Measurements from ENCODE around the gene TMEM178B. TPM values are rescaled to one million over a fixed set of nuclear protein-coding genes. Genes with fewer than 3 reads are reported as not detected.
A peak's percentile ranks its signal among the peaks of the same experiment; 100 is the strongest.

TMEM178B gene
- total and polyA plus RNA-seq, 9 of the 15 experiments (the other 6 are each of a cell fraction or from before 2014, with no cell fraction given) = under 0.01 to 0.03 (median 0.01) TPM; not detected in 5

DNA sequence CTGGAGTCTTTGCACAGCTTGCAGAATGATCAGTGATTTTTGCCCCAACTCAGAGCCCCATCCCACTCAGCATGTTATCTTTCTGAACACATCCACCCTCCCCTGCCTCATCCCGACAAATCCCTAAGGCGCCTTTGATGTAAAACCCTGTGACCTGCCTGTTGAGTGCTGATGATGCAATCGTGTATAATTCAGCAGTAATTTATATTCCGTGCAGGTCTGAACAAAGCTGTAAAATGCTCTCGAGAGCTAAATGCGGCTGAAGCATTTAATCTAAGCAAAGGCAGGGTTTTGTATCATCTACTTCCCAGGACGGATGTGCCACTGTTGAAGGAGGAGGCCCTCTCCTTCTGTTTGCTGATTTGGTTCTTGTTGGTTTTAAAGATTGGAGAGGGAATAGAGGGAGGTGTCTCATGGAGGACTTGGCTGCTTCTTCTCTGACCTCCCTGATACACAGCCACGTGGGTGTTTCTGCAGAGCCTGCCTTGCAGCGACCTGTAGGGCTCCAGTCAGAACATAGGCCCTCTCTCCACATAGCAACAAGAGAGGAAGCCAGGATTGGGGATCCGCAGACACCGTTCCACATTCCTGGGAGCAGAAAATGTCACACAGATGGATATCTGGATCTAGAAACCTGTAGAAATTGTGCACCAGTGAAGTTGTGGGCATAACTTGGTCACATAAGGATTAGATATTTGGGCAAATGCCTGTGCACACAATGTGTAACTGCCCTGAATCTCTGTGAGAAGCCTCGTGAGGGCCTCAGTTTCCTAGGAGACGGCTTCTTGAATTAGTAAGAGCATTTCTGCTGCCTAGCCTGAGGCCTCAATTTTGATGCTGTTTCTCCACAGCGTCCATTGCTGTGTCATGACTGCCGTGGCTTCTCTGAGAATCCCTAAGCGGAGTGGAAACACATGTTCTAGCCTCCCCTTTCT is 387.2 kb downstream of the TMEM178B start (continued):
- TF ChIP-seq TCF3 (CRISPR knock-in tag; IDR thresholded peaks at IDR 0.05) (peak; percentile 51), LARP7 (IDR thresholded peaks at IDR 0.05) (no peak)

- Histone ChIP-seq H3K36me3 (ENCODE audit: control insufficient read depth, insufficient read depth, low read length) (no peaks in the 10 kb centered on the region), H2AFZ (ENCODE audit: low read depth, low read length) (no peak overlapping the region), H3K9me1 (ENCODE audit: control insufficient read depth, insufficient read depth, low read length) (no peaks in the 10 kb centered on the region), H4K20me1 (replicated peaks; ENCODE audit: control insufficient read depth, insufficient read depth, low read length) (no peaks in the 10 kb centered on the region), H3K4me1 (replicated peaks in 1 of 2; ENCODE audit: control insufficient read depth in 2 of 2, insufficient read depth in 2 of 2, low read length in 2 of 2) (no peaks in the 10 kb centered on the region), H3K9me3 (replicated peaks; ENCODE audit: control insufficient read depth, insufficient read depth, low read depth, low read length) (no peaks in the 10 kb centered on the region), H3K27ac (ENCODE audit: extremely low read depth, low read depth, low read length) (no peak overlapping the region), H3K4me3 (no peak overlapping the region), H3K79me2 (ENCODE audit: control insufficient read depth, insufficient read depth, low read length) (no peaks in the 10 kb centered on the region), H3K27me3 (ENCODE audit: control insufficient read depth in 2 of 2, insufficient read depth in 2 of 2, low read length in 2 of 2) (peaks cover 10 to 49% of the 10 kb centered on the region in 2 experiments; a peak in 4 of 5 replicates), H3K4me2 (ENCODE audit: insufficient read depth, low read length) (no peak overlapping the region), H3K9ac (ENCODE audit: insufficient read depth in 1 of 2, low read depth in 2 of 2, low read length in 2 of 2) (no peak overlapping the region)
- in situ Hi-C loops (cut with MboI) (no loop called here), intact Hi-C loops (cut with micrococcal nuclease) (no loop called here)
- CTCF ChIA-PET (ENCODE audit: low intra/inter-chr PET ratio) = no interaction called here
- no TSS peak for BruUV-seq (replicated peaks)
- ATAC-seq (peak; percentile 17; the same call in 1 of the 3 replicates), DNase-seq (ENCODE audit: extremely low read depth in 1 of 4, low spot score in 3 of 4) (no peak), FAIRE-seq (no peak)
- POLR2A ChIA-PET = interaction anchor here (1.5 kb wide), 1 partner anchor 11 kb away, joined by 5 read pairs; no protein-coding TSS in a partner anchor
- no peak for TF ChIP-seq SP2 (IDR thresholded peaks at IDR 0.05; ENCODE audit: extremely low read depth, low read depth, low read length, poor library complexity, severe bottlenecking)
- TF ChIP-seq HEY1 (CRISPR knock-in tag; IDR thresholded peaks at IDR 0.05; ENCODE audit: borderline replicate concordance) = no peak
- TF ChIP-seq, protein P1, sequence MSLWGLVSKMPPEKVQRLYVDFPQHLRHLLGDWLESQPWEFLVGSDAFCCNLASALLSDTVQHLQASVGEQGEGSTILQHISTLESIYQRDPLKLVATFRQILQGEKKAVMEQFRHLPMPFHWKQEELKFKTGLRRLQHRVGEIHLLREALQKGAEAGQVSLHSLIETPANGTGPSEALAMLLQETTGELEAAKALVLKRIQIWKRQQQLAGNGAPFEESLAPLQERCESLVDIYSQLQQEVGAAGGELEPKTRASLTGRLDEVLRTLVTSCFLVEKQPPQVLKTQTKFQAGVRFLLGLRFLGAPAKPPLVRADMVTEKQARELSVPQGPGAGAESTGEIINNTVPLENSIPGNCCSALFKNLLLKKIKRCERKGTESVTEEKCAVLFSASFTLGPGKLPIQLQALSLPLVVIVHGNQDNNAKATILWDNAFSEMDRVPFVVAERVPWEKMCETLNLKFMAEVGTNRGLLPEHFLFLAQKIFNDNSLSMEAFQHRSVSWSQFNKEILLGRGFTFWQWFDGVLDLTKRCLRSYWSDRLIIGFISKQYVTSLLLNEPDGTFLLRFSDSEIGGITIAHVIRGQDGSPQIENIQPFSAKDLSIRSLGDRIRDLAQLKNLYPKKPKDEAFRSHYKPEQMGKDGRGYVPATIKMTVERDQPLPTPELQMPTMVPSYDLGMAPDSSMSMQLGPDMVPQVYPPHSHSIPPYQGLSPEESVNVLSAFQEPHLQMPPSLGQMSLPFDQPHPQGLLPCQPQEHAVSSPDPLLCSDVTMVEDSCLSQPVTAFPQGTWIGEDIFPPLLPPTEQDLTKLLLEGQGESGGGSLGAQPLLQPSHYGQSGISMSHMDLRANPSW (CRISPR knock-in tag; IDR thresholded peaks at IDR 0.05) = no peak
- TF ChIP-seq ZC3H4 (CRISPR knock-in tag; IDR thresholded peaks at IDR 0.05; ENCODE audit: borderline replicate concordance) = no peak
- 9% methylated on average over 6 of the region's 6 CpGs for WGBS (ENCODE audit: insufficient coverage, low coverage, missing lambda C conversion rate)
These were observed 388.1 kb downstream of the TMEM178B start for GRCh38 chr7:141461924-141462323.
